ENCODE measurements around the gene NFIA. TPM values are rescaled to one million over a fixed set of nuclear protein-coding genes. Genes with fewer than 3 reads are reported as not detected.

NFIA gene
- total RNA-seq, 1 experiment from 2014 or later = 0.35 TPM

- Histone ChIP-seq H3K9ac (ENCODE audit: extremely low read depth, insufficient read length, low read length) (no peak overlapping the region), H2BK5ac (ENCODE audit: insufficient read length, low read length) (no peak overlapping the region), H3T11ph (ENCODE audit: low read length) (no peak overlapping the region), H3K4ac (ENCODE audit: low read depth, low read length) (no peak overlapping the region), H4K5ac (ENCODE audit: insufficient read length, low read depth, low read length) (no peak overlapping the region), H3K23me2 (ENCODE audit: insufficient read length, low read depth, low read length, poor library complexity, severe bottlenecking) (no peaks in the 10 kb centered on the region), H2AFZ (ENCODE audit: low read length) (no peak overlapping the region), H3K9me3 (ENCODE audit: control insufficient read depth, low read depth, low read length) (no peaks in the 10 kb centered on the region), H3K14ac (ENCODE audit: insufficient read depth, low read length) (no peak overlapping the region), H4K8ac (replicated peaks; ENCODE audit: insufficient read length, low read depth, low read length) (no peak overlapping the region), H3K56ac (ENCODE audit: insufficient read length, low read depth, low read length) (no peak overlapping the region), H3K18ac (ENCODE audit: insufficient read length, low read depth, low read length) (no peak overlapping the region), H2BK120ac (ENCODE audit: low read depth, low read length, poor library complexity, severe bottlenecking) (no peak overlapping the region), H3K4me2 (ENCODE audit: insufficient read depth, insufficient read length, low read length) (no peak overlapping the region), H3K79me2 (ENCODE audit: insufficient read depth, low read length) (no peaks in the 10 kb centered on the region), H2BK15ac (ENCODE audit: low read depth, low read length) (no peak overlapping the region), H2AK5ac (ENCODE audit: insufficient read length, low read length) (no peak overlapping the region), H2BK12ac (ENCODE audit: insufficient read length, low read depth, low read length) (no peak overlapping the region), H3K27me3 (ENCODE audit: insufficient read depth, low read length) (no peaks in the 10 kb centered on the region), H3K4me1 (ENCODE audit: insufficient read depth, low read length) (peaks cover 3% of the 10 kb centered on the region; the same call in 1 of the 2 replicates), H2BK20ac (ENCODE audit: low read depth, low read length, poor library complexity, severe bottlenecking) (no peak overlapping the region), H4K91ac (ENCODE audit: insufficient read length, low read depth, low read length) (no peak overlapping the region), H3K27ac (ENCODE audit: insufficient read length, low read depth, low read length) (no peak overlapping the region), H4K20me1 (ENCODE audit: control insufficient read depth, insufficient read depth, insufficient read length) (no peaks in the 10 kb centered on the region), H3K23ac (ENCODE audit: insufficient read length, low read depth, low read length) (no peak overlapping the region), H3K79me1 (ENCODE audit: insufficient read depth, low read depth, low read length, poor library complexity, severe bottlenecking) (no peaks in the 10 kb centered on the region)
- Mint-ChIP-seq H3K27ac (no peak overlapping the region), H3K9me3 (no peaks in the 10 kb centered on the region), H3K4me1 (peaks cover 26 to 41% of the 10 kb centered on the region in 2 experiments), H3K36me3 (ENCODE audit: insufficient read depth in 1 of 3, low read depth in 3 of 3) (no peaks in the 10 kb centered on the region), H3K4me3 (no peak overlapping the region), H3K27me3 (ENCODE audit: low read depth) (no peaks in the 10 kb centered on the region)
- no peak for DNase-seq
- WGBS (ENCODE audit: extremely low coverage, insufficient read length, low lambda C conversion rate) = no CpG with 5 or more reads among the region's 15 CpGs
- TF ChIP-seq CTCF (conservative IDR thresholded peaks at IDR 0.05) = no peak
Measured at GRCh38 chr1:61138921-61139774, 56.8 kb downstream of the NFIA start.

Measured in H9 (cell line).